OCI-M1 (cell line): ENCODE measurements around the gene OSBPL6.
"Not testable (repeated sequence)": the region's sequence is repeated elsewhere in the genome, so short reads cannot be mapped to it uniquely, and the experiment has no call there.

Source experiments
- DNase-seq: peaks from one replicate; lab custom pipeline; 2025; lab: John Stamatoyannopoulos, UW

OSBPL6 gene

DNA sequence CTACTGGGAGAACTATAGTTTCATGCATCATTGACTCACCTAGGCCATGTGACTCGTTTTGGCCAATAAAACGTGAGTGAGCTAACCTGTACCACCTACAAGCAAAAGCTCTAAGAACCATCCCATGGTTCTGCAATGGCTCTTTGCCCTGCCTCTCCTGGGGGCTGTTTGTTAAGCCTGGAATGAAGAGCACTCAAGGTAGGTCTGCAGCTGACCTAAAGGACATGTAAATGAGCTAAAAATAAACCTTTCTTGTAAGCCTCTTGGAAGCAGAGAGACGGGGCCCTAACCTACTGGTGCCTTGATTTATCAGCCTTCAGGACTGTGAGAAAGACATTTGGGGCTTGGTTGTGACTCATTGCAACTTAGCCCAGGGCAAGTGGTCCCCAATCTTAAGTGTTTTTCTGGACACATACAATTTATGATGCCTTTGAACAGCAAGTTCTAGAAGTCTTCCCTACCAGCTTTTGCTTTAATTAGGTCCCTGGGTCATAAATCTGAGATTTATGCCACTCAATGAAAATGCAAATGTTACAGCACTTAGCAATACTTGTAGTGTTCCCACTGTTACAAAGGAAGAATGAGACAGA is 107.4 kb downstream of the OSBPL6 start:
- no peak for DNase-seq

DNA sequence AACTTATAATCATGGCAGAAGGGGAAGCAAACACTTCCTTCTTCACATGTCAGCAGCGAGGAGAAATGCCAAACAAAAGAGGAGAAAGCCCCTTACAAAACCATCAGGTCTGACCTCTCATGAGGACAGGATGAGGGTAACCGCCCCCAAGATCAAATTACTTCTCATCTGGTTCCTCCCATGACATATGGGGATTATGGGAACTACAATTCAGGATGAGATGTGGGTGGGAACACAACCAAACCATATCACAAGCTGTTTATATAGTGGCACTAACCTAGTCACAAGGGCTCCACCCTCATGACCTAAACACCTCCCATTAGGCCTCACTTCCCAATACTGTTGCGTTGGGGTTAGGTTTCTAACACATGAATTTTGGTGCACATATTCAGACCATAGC is 110.0 kb downstream of the OSBPL6 start:
- peak; percentile 59 for DNase-seq

DNA sequence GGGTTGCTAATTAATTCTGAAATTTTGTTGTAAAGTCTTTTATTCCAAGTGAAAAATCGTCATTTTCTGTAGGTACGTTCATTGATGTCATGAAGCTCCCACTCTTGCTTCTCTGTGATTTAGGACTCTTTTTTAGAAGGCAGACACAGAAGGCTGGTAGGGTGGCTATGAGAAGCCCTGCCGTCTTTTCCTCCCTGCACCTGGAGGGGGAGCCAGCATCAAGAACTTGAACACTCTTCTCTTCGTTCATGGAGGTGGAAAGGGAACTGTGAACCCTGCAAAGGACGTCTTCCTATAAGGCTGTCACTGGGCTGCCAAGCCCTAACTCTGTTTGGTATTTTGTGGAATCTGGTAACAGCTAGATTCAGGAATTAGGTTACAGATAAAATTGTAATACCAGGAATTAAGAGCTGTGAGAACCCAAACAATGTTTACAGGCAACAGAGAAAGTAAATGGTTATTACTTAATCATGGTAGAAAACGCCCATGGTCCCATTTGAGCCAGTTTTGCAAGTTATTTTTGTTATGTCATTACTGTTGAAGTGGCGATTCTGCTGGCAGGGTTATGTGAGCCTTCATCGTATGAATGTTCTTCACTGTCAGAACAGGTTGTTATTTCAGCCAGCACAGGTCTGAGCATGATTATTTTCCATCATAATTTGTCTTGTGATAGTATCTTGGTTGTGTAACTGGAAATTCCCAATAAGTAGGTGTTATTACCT is 112.2 kb downstream of the OSBPL6 start:
- DNase-seq = peak; percentile 69

DNA sequence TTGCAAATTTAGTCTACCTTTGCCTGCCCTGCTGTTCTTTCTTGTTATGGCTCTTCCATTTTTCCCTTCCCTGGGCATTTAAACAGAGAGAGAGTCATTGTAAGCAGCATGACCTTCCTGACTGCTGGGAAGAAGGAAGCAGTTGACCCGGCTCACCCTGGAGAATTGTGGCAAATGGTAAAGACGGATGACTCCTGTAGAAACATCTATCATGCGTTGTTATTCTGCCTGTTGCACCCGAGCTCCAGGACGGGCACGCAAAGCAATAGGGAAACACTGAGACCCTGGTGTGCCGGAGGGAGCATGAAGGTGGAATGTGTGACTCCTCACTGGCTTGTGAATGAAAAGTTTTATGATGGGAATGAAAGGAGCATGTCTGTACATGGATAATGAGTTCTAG is 113.3 kb downstream of the OSBPL6 start:
- DNase-seq = no peak

DNA sequence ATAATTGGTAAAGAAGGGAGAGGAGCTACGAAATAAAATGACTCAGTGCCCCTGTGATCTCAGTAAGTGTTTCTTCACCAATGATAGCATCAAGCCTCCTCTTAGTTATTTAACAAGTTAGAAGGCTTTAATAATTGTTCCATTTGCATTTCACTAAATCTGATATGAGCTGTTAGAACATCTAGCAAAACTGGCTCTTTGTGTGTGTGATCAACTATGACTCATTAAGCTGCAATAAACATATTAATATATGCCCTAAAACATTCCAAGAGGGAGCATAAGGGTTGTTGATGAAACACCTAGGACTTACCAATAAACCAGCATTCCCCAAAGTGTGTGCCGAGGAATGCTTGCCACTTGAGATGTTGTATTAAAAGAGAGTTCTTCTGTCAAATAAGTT is 115.2 kb downstream of the OSBPL6 start:
- no peak for DNase-seq

DNA sequence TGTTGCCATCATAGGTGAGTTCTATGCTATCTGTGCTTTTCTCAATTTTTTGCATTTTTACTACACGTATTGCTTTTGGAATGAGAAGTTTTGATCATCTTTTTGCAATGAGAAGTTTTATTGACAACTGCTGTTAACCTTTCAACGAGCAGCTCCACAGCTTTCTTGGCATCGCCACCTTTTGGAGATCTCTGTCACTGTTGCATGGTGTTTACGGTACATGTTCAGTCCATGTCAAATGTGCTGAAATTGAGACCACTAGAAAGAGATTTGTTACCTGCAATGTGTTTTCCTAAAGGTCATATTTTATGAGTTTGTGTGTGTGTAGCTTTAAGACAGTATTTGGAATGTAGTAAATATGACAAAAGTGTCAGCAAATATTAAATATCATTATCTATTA is 120.8 kb downstream of the OSBPL6 start:
- DNase-seq = no peak

DNA sequence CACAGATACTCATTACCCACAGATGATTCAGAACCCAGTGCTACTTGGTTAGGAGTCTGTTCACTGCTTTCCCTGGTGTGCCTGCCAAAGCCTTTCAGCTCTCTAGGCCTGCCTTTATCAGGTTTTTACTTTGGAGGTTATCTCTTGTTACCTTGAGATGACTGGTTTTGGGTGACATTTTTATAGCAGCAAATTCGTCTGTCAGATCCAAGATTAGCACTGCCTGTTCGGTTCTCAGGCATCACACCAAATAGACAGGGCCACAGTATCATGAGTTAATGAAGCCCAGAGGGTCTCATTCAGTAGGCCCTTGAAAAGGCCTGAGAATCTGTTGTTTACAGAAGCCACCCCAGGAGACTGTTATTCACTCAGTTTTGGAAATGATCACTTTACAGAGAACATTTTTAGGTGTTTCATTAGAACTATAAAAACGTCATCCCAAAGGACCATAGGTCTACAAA is 121.2 kb downstream of the OSBPL6 start:
- peak; percentile 15 for DNase-seq

DNA sequence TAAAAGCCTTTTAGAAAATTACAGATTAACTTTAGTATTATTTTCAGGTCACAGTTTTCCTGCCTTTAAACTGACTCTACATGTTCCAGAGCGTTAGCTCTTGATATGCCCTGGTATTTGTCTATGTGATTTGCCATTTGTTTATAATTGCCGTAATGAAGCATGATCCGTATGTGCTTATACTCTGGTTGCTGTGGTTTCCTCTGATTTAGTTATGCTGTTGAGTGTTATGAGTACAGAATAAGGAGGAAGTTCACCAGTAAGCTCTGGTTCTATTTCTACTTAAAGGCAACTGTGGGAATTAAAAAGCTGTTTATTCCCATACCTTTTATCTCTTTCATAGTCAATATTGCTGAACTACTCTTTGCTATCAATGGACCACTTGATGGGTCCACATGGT is 123.5 kb downstream of the OSBPL6 start:
- no peak for DNase-seq

DNA sequence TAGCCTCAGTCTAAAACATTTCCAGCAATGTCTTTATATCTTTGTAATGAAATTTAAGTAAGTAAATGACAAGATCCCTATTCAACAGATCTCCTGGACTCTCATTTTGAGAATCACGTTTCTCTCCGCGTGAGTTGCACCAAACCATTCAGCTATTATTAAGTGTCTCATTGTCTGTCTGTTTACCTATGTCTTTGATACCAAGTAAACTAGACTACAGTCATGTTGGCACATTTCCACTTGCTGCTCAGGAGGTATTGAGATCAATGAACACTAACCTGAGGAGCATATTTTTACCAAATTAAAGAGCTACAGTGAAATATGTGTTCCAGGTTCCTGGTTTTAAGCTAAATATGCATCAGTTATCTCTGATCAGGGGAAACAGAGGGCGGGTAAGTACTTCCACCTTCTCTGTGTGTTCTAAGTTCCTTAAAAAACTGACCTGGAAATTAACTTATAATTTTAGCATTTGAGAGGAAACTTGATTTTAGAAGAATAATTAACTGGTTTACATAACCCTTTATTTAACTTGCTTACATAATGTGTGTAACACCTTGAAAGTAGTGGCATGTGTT is 125.8 kb downstream of the OSBPL6 start:
- DNase-seq = peak; percentile 16

DNA sequence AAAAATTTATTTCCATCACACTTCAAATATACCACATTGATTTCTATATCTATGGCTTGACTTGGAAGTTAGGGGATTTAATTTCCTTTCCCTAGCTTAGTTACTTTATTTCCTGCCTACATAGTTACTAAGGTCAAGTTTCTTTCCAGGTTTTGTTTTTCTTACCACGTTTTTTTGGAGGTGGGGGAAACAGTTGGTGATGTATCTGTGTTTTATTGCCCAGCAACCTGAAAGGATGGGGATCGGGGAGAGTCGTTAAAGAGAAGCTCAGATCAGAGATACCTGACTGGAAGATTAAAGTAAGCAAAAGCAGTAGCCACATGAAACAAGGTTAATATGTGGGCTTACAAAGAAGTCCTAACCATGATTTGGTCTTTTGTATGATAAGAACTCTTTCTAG is 127.8 kb downstream of the OSBPL6 start:
- DNase-seq = no peak

DNA sequence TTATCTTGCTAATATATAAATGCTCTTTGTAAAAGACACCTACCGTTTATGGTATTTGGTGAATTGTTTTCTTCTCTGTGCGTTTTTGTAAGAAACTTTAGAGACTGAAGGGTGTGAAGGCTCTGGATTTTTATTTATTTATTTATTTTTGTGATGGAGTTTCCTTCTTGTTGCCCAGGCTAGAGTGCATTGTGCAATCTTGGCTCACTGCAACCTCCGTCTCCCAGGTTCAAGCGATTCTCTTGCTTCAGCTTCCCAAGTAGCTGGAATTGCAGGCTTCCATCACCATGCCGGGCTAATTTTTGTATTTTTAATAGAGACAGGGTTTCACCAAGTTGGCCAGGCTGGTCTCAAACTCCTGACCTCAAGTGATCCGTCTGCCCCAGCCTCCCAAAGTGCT is 129.0 kb downstream of the OSBPL6 start:
- not testable (repeated sequence) for DNase-seq

DNA sequence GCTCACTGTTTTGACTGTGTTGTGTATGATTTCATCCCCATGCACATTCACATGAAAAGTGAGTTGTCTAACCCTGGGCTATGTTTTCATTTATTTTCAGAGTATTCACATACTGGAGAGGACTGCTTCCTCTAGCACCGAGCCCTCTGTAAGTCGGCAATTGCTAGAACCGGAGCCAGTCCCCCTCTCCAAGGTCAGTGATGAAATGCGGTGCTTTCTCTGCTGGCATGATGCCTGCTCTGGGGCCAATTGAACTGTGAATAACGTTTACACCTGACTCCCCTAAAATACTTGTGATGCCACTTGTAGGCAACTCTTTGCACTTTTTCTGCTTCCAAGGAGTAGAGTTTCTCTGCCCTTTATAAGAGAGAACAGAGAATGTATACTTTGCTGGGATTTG is 129.8 kb downstream of the OSBPL6 start:
- no peak for DNase-seq

DNA sequence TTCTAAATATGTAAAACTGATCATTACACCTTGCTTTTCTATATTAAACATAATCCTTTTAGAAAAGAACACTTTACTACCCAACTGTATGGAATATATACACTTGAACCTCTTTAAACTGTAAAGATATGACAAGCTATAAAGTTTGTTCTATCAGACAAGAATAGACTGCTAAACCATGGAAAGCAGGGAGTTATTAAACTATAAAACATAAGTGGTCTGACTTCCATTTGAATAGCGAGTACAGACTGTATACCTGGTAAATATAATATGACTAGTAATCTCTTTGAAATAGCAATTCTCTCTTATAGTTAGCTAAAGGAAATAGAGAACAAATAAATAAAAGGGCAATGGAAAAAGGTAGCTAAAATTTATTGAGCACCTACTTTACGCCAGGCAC is 131.0 kb downstream of the OSBPL6 start:
- no peak for DNase-seq

DNA sequence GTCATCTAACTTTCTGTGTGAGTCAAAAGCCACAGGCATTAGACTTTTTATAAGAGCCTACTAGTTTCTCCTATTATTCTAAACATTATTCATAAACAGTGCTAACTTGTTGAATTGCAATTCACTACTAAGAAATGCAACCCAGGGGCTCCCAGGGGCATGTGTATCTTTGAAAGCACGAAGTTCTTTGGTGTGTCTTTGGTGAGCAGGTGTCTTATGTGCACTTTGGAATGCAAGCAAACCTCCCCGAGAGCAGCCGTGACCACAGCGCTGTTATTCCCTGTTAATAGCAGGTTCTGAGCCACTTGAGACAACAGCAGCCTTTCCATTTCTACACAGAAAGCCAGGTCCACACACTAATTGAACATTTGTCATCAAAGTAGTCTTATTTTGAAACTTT is 133.2 kb downstream of the OSBPL6 start:
- DNase-seq = no peak

DNA sequence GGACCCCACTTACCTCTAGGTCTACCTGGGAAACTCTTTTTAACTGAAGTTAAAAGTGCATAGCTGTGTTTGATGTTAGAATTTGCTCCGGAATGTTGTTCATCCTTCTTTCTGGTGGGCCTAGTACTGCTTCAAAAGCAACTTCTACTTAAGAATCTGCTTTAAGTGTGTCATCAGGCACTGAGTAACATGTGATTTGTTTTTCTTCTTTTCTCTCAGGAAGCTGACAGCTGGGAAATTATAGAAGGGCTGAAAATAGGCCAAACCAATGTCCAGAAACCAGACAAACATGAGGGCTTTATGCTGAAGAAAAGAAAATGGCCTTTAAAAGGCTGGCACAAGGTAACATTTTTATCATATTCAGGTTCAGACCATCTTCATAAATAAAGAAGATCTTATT is 133.7 kb downstream of the OSBPL6 start:
- no peak for DNase-seq

DNA sequence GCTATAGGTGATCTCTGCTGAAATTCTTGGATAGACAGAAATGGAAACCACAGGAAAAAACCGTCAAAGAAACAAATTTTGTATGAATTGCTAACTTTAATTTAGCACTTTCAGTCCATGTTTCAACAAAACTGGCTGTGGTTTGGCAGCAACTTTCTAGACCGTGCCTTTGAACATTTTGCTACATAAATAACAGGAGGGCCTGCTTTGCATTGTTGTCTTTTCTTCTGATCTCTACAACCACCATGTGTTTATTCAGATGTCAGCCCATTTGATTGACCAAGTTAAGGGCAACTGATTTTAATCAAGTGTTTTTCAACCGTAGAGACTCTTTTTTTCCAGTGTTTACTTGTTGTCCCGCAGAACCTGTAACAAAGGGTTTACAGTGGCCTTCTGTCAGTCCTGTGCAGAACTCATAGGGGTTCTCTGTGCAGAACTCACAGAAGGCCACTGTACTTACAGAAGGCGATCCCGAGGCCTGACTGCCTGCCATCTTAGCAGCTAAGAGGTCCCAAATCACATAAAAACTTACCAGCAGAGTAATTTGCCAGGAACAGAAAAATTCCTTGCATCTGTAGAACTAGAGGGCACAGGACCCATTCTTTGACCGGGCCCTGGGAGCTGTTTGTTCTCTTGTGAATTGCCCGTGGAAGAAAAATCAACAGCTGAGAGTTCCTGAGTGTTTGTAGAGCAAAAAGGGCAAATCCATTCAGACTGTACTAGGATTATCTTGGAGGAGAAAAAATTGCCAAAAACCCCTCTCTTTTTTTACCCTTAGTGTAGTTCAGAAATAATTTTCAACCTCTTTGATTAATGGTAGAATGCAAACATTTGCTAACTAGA is 136.1 kb downstream of the OSBPL6 start:
- DNase-seq = no peak

DNA sequence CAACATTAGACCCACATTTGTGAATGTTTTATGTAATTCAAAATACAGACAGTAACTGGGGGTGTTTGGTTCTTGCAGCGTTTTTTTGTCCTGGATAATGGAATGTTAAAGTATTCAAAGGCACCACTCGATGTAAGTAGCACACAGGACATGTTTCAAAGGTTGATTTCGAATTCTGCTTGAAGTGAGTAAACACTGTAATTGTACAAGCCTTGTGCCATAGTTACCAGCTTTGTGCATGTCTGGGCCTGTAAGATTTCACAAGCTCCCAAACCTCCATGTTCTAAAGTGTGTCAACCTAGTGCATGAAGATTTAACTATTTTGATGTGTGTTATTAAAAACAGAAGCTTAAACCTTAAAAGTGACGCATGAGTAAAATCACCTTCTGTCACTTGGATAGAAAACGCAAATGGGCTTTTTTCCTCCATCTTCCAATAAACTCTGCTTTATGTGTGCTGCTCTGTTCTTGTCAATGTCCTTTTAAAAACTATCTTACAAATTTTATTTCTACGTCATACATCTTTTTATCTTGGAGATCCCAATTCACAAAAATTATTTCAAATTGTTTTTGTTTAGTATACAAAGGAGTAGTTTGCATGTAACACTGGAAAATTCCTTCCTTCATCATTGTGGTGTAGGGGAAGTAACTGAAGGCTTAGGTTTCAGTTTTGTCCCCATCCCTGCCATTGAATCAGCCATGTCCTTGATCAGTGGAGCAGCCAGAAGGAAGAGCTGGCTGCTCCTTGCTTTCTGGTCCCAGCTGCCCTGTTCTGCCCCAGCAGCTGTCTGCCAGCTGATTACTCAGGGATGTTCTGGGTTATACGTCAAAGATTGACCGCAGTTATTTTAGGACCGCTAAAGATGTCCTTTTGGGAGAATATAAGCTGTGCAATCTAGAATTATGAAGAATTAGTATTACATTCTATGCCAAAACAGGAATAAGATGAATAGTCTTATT is 137.4 kb downstream of the OSBPL6 start:
- DNase-seq = no peak

DNA sequence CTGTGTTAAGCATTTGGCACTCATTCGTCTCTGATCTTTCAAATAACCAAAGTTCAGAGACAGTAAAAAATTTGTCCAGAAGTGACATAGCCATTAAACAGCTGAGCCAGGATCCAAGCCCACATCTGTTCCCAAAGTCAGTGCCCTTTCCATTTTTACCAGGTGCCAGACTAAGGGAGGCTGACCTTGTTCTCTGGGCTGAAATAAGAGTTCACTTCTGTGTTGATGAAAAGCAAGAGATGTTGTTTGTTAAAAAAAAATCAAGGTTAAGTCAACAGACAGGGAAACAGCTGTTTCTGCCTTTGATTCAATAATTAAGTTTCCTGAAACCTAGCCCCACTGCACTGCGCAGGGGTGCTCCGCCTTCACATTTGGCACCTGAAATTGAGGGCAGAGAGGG is 139.5 kb downstream of the OSBPL6 start:
- DNase-seq = no peak

DNA sequence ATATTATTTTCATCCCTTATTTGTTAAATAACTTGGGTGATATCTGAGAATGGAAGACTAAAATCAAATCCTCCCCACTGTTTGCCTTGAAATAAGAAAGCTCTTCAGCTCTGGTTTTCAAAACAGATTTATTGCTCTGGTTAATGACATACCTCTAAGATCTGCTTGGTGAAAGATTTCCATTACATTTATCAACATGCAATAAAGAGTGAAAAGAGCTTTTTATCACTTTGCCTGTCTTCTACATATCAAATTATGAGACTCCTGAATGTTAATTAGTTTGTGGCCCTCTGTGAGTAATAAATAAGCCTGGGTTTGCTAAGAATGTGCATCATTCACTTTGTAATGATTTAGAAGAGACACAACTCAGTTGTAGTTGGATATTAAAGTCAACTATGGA is 140.9 kb downstream of the OSBPL6 start:
- DNase-seq = no peak

DNA sequence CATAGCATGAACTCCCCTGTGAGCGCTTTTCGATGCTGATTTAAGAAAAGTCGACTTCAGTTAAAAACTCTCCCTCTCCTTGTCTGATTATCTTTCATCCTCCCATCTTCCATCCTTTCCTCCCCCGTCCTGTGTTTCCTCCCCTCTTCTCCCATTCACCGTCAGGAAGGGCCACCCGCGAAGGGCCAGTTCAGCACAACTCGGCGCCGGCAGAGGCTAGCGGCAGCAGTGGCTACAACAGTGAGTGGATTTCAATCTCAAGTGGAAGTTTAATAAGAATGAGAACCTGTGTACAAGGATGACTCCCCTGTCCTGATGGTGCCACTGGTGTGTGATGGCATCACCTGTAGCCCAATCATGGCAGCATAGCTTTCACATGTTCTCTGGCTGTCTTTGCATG is 149.8 kb downstream of the OSBPL6 start:
- DNase-seq = no peak

DNA sequence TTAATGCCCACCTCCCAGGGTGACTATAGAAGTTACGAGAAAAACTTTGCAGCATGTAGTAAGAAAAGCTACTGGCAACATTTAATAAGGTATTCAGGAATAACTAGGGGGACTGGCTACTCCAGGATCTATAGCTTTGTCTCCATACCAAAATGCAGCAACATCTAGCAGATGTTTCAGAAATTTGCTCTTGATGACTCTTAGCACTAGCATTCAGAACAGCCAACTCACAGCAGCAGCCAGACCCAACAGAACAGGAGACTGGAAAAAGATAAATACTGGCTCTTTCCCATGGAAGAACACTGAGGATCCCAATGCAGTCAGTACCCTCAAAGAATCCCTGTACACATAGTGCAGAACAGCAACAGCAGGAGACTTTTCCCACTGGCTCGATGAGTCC is 151.6 kb downstream of the OSBPL6 start:
- DNase-seq = no peak

DNA sequence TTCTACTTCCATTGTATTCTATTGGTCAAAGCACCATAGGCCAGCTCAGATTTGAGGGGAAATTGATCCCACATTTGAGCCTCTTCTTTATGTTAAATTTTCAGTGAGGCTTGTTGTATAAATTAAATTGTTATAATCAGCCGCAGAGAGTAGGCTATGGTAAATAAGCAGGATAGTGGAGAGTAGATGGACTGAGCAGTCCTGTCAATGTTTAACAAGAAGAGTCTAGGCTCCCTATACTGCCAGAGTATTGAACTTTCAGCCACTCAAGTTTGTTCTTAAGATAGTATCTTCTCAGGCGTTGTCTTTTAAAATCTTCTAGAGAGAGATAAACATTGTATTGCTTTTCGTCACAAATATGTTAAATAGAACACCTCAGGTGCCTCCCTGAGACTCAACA is 155.7 kb downstream of the OSBPL6 start:
- no peak for DNase-seq
